Omental fat pad (tissue), 4 donors: ENCODE data around the gene ACTN2. TPM values are rescaled to one million over a fixed set of nuclear protein-coding genes. Genes with fewer than 3 reads are reported as not detected.

Source experiments
- ATAC-seq: fragments of 150-250 bp; one replicate; pipeline ENCODE4 v1.9.1; 2016; ENCODE audit warnings: mild to moderate bottlenecking, moderate library complexity; ENCODE audit not compliant: low FRiP score
- DNase-seq: peaks from one replicate; pipeline ENCODE4 v3.0.0-alpha.2; 2019; ENCODE audit warnings: low spot score
- total RNA-seq, 4 donors: library from RNA; depleted of rRNA; stranded (reverse); fragments of >200 nt; gene quantifications; one replicate each; pipeline ENCODE4 v1.1.0, GENCODE V29; 2016
- TF ChIP-seq, protein P1 (sequence below), 3 donors: fragments of 450-650 bp; IDR thresholded peaks; one replicate each; pipeline ENCODE4 v1.5.1; 2016 to 2017; ENCODE audit warnings: antibody characterized with exemption in 3 of 3, mild to moderate bottlenecking in 3 of 3, moderate library complexity in 2 of 3

The ACTN2 gene
- total RNA-seq: 1 to 10 TPM in 3 of 4 donors, under 1 TPM in 1; 0.79 to 5.3 (median 1.8) TPM

DNA sequence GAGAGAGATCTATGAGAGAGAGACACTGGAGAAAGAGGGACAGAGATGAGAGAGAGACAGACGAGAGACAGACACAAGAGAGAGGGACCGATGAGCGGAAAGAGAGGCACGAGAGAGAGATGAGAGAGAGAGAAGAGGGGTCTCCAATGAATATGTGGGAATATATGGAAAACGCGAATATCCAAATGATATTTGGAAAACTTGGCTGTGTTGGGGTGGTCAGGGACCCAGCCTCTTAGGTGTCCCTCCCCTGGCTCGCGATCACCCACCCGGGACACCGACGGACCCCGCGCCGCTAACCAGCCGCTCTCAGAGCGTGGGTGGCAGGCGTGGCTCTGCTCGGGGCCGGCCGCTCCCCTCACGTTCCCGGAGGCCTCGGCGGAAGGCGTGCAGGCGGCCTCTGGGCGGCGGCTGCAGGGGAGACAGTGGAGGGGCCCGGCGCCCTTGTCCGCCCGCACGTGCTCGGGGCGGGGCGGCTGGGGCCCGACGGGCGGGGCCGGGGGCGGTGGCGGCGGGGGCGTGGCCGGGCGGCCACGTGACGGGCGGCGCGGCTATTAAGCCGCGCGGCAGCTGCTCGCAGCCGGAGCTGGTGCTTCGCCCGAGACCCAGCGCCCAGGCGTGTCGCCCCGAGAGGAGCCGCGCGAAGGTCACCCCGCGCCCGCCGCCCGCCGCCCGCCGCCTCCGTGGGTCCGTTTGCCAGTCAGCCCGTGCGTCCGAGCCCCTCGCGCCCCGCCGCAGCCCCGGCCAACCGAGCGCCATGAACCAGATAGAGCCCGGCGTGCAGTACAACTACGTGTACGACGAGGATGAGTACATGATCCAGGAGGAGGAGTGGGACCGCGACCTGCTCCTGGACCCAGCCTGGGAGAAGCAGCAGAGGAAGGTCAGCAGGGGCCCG lies at the start of gene ACTN2:
ACTN2 (plus strand) TSS at position 583 of the 898 bp plus-strand sequence; CDS start at position 758, 175 bp downstream.
- TF ChIP-seq, protein P1, sequence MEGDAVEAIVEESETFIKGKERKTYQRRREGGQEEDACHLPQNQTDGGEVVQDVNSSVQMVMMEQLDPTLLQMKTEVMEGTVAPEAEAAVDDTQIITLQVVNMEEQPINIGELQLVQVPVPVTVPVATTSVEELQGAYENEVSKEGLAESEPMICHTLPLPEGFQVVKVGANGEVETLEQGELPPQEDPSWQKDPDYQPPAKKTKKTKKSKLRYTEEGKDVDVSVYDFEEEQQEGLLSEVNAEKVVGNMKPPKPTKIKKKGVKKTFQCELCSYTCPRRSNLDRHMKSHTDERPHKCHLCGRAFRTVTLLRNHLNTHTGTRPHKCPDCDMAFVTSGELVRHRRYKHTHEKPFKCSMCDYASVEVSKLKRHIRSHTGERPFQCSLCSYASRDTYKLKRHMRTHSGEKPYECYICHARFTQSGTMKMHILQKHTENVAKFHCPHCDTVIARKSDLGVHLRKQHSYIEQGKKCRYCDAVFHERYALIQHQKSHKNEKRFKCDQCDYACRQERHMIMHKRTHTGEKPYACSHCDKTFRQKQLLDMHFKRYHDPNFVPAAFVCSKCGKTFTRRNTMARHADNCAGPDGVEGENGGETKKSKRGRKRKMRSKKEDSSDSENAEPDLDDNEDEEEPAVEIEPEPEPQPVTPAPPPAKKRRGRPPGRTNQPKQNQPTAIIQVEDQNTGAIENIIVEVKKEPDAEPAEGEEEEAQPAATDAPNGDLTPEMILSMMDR (IDR thresholded peaks at IDR 0.05): no peak
- ATAC-seq: peak; percentile 85
- no peak for DNase-seq

DNA sequence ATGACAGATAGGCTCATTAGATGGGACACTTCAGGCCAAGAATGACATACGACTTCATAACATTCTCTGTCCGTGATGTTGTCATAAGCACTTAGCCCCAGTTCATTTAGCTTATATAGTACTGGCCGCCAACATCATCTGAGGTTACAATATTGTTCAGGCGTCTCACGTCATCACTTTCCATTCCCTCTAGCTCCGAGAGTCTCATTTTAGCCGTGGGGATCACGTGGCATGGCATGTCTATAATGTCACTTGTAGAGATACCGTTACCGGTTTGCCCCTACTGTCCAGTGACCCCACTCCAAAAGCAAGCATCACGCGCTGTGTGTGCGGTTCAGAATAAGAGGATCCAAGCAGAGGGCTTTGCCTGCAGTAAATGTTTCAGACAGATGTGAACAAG lies 47.4 kb upstream of the ACTN2 start:
- DNase-seq: no peak
- no peak for ATAC-seq
- TF ChIP-seq, protein P1 (IDR thresholded peaks at IDR 0.05): no peak

DNA sequence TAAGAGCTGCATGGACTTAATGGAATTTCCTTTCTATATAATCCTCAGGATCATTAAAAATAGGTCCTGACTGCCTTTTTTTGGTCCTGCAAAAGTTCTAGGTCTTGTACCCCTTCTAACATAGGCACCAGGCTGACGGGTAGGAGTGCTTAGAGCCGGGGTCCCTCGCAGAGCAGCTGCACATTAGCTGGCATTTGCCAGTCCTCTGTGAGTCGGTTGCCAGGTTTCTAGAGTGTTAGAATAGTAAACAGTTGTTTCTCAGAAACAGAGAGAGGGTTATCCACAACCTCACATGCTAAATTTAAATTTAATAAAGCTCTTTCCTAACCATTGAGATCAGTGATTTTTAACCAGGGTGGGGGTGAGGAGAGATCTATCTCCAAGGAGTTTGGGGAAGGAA lies 46.6 kb upstream of the ACTN2 start:
- ATAC-seq (no peak), DNase-seq (no peak)
- TF ChIP-seq, protein P1 (IDR thresholded peaks at IDR 0.05): no peak

DNA sequence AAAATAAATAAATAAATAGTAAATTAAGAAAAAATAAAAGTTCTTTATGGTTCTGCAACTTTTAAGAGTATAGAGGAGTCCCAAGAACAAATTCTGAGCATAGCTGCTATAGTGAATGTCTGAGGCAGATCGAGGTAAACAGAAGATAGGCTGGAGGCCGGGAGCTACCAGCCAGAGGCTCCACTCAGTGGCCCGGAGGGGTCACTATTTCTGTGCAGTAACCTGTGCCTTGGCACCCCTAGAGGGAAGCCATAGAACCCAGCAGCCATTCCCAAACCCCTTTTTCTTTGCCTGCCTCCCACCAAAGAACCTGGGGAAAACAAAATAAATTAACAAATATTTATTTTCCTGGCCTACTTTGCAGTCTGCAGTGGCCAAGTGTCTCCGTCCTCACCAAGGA lies 43.5 kb upstream of the ACTN2 start:
- TF ChIP-seq, protein P1 (IDR thresholded peaks at IDR 0.05): no peak

DNA sequence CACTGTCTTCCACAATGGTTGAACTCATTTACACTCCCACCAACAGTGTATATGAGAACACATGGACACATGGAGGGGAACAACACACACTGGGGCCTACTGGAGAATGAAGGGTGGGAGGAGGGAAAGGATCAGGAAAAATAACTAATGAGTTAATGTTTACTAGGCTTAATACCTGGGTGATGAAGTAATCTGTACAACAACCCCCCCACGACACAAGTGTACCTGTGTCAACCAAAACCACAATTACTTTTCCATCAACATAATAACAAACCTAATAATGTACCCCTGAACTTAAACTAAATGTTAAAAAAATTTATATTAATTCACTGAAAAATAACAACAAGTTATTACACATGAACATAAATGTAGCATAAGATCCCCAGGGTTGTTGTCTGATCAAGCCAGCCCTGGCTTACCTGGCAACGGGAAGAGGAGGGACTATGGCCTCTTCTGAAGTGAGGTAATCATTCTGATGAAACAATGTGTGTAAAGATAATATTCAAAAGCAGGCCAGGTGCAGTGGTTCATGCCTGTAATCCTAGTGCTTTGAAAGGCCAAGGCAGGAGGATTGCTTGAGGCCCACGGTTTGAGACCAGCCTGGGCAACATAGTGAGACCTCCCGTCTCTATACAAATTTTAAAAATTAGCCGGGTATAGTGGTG lies 41.2 kb upstream of the ACTN2 start:
- DNase-seq (no peak), ATAC-seq (no peak)
- TF ChIP-seq, protein P1 (IDR thresholded peaks at IDR 0.05): no peak

More for the DNA sequence above, 43.5 kb upstream of the ACTN2 start:
- ATAC-seq: no peak
- no peak for DNase-seq

DNA sequence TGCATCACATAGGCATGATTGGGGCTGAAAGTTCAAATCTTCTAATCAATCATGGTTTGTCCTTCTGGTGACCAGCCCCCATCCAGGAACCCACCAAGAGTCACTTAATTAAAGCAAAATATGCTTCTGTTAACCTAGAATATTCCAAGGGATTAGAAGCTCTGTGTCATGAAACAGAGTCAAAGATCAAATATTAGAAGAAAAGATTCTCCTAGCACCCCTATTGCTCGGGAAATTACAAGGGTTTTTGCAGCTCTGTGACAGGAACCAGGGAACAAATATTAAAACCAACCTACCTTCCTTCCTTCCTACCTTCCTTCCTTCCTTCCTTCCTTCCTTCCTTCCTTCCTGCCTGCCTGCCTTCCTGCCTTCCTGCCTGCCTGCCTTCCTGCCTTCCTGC lies 31.8 kb upstream of the ACTN2 start:
- TF ChIP-seq, protein P1 (IDR thresholded peaks at IDR 0.05): no peak
- no peak for DNase-seq
- ATAC-seq: no peak
